HEK293 (cell line): ENCODE results near the gene CPNE4.

Experiments used
- CTCF ChIA-PET: fragments of 350-600 bp; formaldehyde crosslinking; extraction: SDS; loops from one replicate; lab custom pipeline; 2021; ENCODE audit warnings: antibody characterized with exemption; lab: Yijun Ruan, JAX
- POLR2A ChIA-PET: fragments of 300-600 bp; formaldehyde crosslinking; extraction: SDS; loops from one replicate; lab custom pipeline; 2020; ENCODE audit warnings: antibody characterized with exemption, inconsistent platforms; lab: Yijun Ruan, JAX
- H3K27ac ChIP-seq: fragments of 200-500 bp; sonication (Bioruptor generic); 2 replicates; pipeline ENCODE4 v1.5.1; 2014; ENCODE audit warnings: low read depth, low read length, control low read depth, inconsistent platforms; ENCODE audit errors: extremely low read depth
- H3K36me3 ChIP-seq, 2 experiments: fragments of 200-500 bp in 1 of 2; sonication (Bioruptor generic) in 1 of 2; 1 replicate in 1 of 2; 2 replicates in 1 of 2; pipeline ENCODE4 v1.5.1; 2014 to 2017; ENCODE audit warnings: inconsistent platforms in 2 of 2, low read length in 2 of 2; ENCODE audit not compliant: control insufficient read depth in 2 of 2, insufficient read depth in 1 of 2
- H3K4me1 ChIP-seq: fragments of 200-500 bp; sonication (Bioruptor generic); 2 replicates; pipeline ENCODE4 v1.5.1; 2014; ENCODE audit warnings: mild to moderate bottlenecking, low read length, inconsistent platforms; ENCODE audit not compliant: control insufficient read depth, insufficient read depth
- H3K4me3 ChIP-seq: 2 replicates; pipeline ENCODE4 v1.5.1; 2011; ENCODE audit warnings: low read depth, mild to moderate bottlenecking, control low read depth, low read length, moderate library complexity
- H3K9me3 ChIP-seq: fragments of 200-500 bp; sonication (Bioruptor generic); 2 replicates; pipeline ENCODE4 v1.5.1; 2014; ENCODE audit warnings: low read depth, low read length, inconsistent platforms; ENCODE audit not compliant: control insufficient read depth, insufficient read depth
- HIC1 ChIP-seq: fragments of 450-650 bp; formaldehyde crosslinking; IDR thresholded peaks from 2 replicates; pipeline ENCODE4 v1.5.1; 2016; ENCODE audit warnings: missing biosample characterization, missing genetic modification characterization
- INSM2 ChIP-seq: fragments of 450-650 bp; formaldehyde crosslinking; IDR thresholded peaks from 2 replicates; pipeline ENCODE4 v1.5.1; 2016; ENCODE audit warnings: missing biosample characterization, missing genetic modification characterization
- SETDB1 ChIP-seq: IDR thresholded peaks from one replicate; pipeline ENCODE4 v1.6.1; 2017; ENCODE audit warnings: mild to moderate bottlenecking, low read length, moderate library complexity, mixed read lengths; ENCODE audit not compliant: insufficient read length
- ZBTB20 ChIP-seq: fragments of 450-650 bp; formaldehyde crosslinking; IDR thresholded peaks from 2 replicates; pipeline ENCODE4 v1.5.1; 2016; ENCODE audit warnings: missing biosample characterization, missing genetic modification characterization
- ZBTB8A ChIP-seq: fragments of 450-650 bp; formaldehyde crosslinking; IDR thresholded peaks from 2 replicates; pipeline ENCODE4 v1.5.1; 2016; ENCODE audit warnings: missing biosample characterization, missing genetic modification characterization
- ZNF211 ChIP-seq: fragments of 450-650 bp; formaldehyde crosslinking; IDR thresholded peaks from 2 replicates; pipeline ENCODE4 v1.5.1; 2016; ENCODE audit warnings: low read depth, missing biosample characterization, missing genetic modification characterization
- ZNF23 ChIP-seq: fragments of 450-650 bp; formaldehyde crosslinking; IDR thresholded peaks from 2 replicates; pipeline ENCODE4 v1.5.1; 2016; ENCODE audit warnings: missing biosample characterization, missing genetic modification characterization, borderline replicate concordance
- ZNF324 ChIP-seq: fragments of 450-650 bp; formaldehyde crosslinking; IDR thresholded peaks from 2 replicates; pipeline ENCODE4 v1.5.1; 2016; ENCODE audit warnings: missing biosample characterization, missing genetic modification characterization
- ZNF350 ChIP-seq: fragments of 450-650 bp; formaldehyde crosslinking; IDR thresholded peaks from 2 replicates; pipeline ENCODE4 v1.5.0; 2017; ENCODE audit warnings: missing biosample characterization, mild to moderate bottlenecking, missing genetic modification characterization
- ZNF518A ChIP-seq: fragments of 450-650 bp; formaldehyde crosslinking; conservative IDR thresholded peaks from 2 replicates; pipeline ENCODE4 v1.5.1; 2016; ENCODE audit warnings: low read depth, missing biosample characterization, missing genetic modification characterization
- ZNF571 ChIP-seq: fragments of 450-650 bp; formaldehyde crosslinking; IDR thresholded peaks from 2 replicates; pipeline ENCODE4 v1.5.0; 2017; ENCODE audit warnings: missing biosample characterization, missing genetic modification characterization
- ZNF664 ChIP-seq: fragments of 450-650 bp; formaldehyde crosslinking; IDR thresholded peaks from 2 replicates; pipeline ENCODE4 v1.5.1; 2016; ENCODE audit warnings: missing biosample characterization, missing genetic modification characterization
- TF ChIP-seq, protein P1 (sequence below): fragments of 450-650 bp; formaldehyde crosslinking; IDR thresholded peaks from 2 replicates; pipeline ENCODE4 v1.5.1; 2016; ENCODE audit warnings: missing biosample characterization, missing genetic modification characterization, borderline replicate concordance
- TF ChIP-seq, protein P2 (sequence below): fragments of 450-650 bp; formaldehyde crosslinking; IDR thresholded peaks from 2 replicates; pipeline ENCODE4; 2016; ENCODE audit warnings: missing biosample characterization, missing genetic modification characterization

Gene CPNE4

GRCh38 chr3:131922356-131922755 is 112.5 kb downstream of the CPNE4 start (continued):
- TF ChIP-seq ZNF518A (tag by site-specific recombination), result no peak
- no peak for TF ChIP-seq ZNF324 (tag by site-specific recombination)
- TF ChIP-seq, protein P1, sequence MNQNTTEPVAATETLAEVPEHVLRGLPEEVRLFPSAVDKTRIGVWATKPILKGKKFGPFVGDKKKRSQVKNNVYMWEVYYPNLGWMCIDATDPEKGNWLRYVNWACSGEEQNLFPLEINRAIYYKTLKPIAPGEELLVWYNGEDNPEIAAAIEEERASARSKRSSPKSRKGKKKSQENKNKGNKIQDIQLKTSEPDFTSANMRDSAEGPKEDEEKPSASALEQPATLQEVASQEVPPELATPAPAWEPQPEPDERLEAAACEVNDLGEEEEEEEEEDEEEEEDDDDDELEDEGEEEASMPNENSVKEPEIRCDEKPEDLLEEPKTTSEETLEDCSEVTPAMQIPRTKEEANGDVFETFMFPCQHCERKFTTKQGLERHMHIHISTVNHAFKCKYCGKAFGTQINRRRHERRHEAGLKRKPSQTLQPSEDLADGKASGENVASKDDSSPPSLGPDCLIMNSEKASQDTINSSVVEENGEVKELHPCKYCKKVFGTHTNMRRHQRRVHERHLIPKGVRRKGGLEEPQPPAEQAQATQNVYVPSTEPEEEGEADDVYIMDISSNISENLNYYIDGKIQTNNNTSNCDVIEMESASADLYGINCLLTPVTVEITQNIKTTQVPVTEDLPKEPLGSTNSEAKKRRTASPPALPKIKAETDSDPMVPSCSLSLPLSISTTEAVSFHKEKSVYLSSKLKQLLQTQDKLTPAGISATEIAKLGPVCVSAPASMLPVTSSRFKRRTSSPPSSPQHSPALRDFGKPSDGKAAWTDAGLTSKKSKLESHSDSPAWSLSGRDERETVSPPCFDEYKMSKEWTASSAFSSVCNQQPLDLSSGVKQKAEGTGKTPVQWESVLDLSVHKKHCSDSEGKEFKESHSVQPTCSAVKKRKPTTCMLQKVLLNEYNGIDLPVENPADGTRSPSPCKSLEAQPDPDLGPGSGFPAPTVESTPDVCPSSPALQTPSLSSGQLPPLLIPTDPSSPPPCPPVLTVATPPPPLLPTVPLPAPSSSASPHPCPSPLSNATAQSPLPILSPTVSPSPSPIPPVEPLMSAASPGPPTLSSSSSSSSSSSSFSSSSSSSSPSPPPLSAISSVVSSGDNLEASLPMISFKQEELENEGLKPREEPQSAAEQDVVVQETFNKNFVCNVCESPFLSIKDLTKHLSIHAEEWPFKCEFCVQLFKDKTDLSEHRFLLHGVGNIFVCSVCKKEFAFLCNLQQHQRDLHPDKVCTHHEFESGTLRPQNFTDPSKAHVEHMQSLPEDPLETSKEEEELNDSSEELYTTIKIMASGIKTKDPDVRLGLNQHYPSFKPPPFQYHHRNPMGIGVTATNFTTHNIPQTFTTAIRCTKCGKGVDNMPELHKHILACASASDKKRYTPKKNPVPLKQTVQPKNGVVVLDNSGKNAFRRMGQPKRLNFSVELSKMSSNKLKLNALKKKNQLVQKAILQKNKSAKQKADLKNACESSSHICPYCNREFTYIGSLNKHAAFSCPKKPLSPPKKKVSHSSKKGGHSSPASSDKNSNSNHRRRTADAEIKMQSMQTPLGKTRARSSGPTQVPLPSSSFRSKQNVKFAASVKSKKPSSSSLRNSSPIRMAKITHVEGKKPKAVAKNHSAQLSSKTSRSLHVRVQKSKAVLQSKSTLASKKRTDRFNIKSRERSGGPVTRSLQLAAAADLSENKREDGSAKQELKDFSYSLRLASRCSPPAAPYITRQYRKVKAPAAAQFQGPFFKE (tag by site-specific recombination), result no peak
- TF ChIP-seq ZNF571, result no peak
- TF ChIP-seq ZBTB20 (tag by site-specific recombination), result no peak
- no peak for TF ChIP-seq ZNF211
- TF ChIP-seq, protein P2, sequence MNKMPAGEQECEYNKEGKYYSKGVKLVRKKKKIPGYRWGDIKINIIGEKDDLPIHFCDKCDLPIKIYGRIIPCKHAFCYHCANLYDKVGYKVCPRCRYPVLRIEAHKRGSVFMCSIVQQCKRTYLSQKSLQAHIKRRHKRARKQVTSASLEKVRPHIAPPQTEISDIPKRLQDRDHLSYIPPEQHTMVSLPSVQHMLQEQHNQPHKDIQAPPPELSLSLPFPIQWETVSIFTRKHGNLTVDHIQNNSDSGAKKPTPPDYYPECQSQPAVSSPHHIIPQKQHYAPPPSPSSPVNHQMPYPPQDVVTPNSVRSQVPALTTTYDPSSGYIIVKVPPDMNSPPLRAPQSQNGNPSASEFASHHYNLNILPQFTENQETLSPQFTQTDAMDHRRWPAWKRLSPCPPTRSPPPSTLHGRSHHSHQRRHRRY (tag by site-specific recombination), result no peak
- TF ChIP-seq INSM2 (tag by site-specific recombination), result no peak
- TF ChIP-seq ZNF23, result no peak
- TF ChIP-seq ZBTB8A (tag by site-specific recombination), result no peak
- TF ChIP-seq ZNF664 (tag by site-specific recombination), result no peak
- no peak for TF ChIP-seq ZNF350 (tag by site-specific recombination)

GRCh38 chr3:131917006-131917405 is 117.8 kb downstream of the CPNE4 start:
- H3K4me3 ChIP-seq, result no peak overlapping the region
- no peak overlapping the region for H3K27ac ChIP-seq
- CTCF ChIA-PET, result no interaction called here
- POLR2A ChIA-PET, result no interaction called here
- TF ChIP-seq SETDB1, result no peak
- TF ChIP-seq HIC1 (tag by site-specific recombination), result no peak
- TF ChIP-seq, all 188 proteins: peak for 0
- H3K4me1 ChIP-seq, result no peaks in the 10 kb centered on the region
- no peaks in the 10 kb centered on the region for H3K36me3 ChIP-seq
- no peaks in the 10 kb centered on the region for H3K9me3 ChIP-seq
